NCI-H2029 (cell line): ENCODE results near the gene ZNF334.

Source experiments
- DNase-seq: peaks from one replicate; lab custom pipeline; 2025; lab: John Stamatoyannopoulos, UW

ZNF334 gene

DNA sequence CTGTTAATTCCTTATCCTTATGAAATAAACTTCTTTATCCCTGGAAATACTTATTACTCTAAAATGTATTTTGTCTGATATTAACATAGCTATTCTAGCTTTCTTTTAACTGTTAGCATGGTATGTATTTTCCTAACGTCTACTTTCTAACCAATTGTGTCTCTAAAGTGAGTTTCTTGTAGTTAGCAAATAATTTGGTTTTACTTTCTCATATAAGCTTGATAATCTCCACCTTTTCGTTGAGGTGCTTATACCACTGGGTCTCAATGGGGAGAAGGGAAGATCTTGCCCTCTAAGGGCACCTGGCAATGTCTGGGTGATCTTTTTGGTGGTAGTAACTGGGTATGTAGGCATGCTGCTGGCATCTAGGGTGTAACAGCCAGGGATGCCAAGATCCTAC, 25.7 kb downstream of the ZNF334 start:
- no peak for DNase-seq

DNA sequence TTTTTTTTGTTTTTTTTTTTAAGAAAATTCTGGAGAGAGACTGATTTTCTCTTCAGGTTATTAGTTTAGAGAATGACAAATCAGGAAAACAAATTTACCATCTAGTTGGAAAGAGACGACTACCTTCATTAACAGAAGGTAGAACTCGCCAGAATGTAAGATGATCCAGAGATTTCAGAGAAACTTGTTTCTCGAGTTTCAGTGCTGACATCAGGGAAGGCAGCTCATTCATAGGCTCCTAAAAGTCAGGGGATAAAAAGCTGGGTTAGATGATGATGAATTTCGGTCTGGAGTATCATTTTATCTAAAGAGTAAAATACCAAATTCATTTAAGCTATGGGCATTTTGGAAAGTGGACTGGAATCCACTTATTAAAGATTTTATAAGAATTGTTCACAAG, 27.9 kb downstream of the ZNF334 start:
- DNase-seq, result no peak

DNA sequence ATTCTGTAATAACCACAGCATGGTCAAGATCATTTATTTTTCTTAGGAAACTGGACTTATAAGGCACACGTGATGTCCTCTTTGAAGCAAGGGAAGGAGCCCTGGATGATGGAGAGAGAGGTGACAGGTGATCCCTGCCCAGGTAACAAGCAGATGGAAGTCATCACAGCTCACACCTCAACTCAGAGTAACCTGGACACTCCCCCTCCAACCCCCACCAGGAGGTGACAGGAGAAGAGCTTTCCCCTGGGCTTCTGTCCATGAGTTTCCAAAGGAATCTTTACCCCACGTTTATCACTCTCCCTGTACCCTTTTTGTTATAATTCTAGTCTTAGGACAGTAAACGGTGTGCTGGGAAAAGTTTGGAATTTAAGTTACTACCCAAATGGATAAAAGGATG, 28.4 kb downstream of the ZNF334 start:
- DNase-seq, result no peak

DNA sequence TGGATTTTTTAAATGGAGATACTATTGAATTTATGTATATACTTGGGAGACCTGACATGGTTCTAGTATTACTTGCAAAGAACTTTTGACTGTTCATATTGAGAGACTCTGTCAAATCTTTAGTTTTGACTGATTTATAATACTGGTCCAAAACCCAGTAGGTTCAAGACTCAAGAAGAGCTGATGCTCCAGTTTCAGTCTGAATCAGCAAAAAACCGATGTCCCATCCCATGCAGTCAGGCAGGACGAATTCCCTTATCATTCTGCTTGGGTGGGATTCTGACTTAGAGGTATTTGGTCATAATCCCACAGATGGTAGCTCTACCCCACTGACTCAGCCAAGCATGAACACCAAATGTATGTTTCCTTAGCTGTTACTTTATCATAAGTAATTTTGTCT, 29.5 kb downstream of the ZNF334 start:
- no peak for DNase-seq

DNA sequence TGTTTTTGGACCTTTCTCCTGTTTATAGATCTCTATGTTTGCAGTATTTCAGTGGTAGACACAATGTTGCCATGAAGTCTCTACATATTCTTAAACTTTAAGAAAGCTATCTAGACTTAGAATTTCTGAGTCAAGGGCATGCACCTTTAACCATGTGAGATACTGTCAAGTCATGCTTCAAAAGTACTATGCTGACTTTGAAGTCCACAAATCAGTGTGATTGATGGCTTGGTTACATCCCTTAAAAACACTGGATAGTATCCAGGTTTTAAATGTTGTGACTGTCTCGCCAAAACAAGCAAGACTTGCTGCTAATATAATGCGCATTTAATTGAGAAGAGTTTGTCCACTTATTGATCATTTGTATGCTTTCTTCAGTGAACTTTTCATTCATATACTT, 30.5 kb downstream of the ZNF334 start:
- DNase-seq, result no peak

DNA sequence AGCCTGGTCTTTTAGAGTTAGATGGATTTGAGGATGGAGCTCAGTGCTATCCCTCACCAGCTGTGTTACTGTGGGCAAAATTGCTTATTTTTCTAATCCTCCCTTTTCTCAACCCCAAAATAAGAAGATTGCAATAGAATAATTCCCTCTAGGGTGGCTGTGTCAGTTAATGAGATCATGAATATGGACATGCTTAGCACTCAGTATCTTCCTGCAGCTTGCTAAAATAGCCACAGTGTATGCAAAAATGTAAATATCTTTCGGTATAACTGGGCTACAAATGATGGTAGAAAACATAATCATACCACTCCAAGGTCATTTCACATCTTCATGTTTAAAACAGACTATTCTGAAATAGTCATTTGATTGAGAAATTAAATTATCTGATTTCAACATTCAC, 35.7 kb downstream of the ZNF334 start:
- DNase-seq, result no peak

DNA sequence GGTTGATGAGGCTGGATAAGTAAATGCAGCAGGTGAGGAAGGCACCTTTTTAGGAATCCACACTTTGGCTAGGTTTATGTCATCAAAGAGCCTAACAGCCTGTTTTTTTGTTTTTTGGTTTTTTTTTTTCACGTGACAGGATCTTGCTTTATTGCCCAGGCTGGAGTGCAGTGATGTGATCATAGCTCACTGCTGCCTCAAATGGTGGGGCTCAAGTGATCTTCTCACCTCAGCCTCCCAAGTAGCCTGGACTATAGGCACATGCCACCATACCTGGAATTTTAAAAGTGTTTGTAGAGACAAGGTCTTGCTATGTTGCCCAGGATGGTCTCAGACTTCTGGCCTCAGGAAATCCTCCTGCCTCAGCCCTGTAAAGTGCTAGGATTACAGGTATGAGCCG, 36.1 kb downstream of the ZNF334 start:
- DNase-seq, result no peak

DNA sequence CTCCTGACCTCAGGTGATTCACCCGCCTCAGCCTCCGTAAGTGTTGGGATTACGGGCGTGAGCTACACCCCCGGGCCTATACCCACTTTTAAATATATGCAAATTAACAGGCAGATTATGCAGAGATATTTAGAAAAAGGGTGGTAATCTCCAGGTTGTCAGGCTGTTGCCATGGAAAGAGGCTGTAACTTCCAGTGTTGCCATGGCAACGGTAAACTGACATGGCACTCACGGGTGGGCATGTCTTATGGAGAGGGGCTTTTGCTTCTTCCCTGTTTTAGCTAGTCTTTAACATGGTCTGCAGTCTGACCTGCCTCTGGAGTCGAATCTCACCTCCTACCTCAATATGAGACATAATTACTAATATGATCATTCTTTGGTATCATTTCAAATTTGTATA, 44.9 kb downstream of the ZNF334 start:
- no peak for DNase-seq

DNA sequence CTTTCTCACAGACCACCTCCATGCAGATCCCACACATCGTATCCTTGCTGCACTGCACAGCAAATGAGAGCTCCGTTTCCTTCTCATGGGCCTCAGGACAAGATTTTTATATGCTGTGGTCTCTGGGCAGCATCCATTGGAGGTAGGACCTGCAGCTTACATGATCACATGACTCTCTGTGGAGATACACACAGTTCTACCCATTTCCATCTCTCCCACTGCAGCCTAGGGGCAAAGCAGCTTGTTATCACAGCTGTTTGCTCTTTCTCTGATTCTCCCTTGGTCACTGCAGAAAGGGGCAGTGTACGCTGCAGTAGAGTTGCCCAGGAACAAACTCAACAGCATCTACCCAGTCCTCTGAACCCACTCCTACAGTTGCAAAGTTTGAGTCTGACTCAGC, 48.9 kb downstream of the ZNF334 start:
- no peak for DNase-seq

DNA sequence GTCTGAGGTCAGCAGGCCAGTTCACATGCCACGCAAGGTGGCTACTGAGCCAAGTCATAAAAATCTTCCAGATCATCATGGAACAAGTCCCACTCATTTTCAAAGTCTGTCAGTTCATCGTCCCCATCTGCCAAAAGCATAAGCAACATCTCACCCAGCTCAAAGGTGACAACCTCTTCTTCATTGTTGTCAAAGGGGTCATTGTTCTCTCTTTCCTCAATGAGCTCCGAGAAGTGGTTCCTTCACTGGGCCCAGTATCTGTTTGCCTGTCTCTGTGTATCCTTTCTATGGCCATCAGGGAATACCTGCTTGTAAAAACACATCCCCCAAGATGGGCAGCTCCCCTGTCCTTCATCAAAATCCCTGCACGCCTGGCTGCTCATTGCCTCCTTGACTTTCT, 49.5 kb downstream of the ZNF334 start:
- DNase-seq, result no peak

DNA sequence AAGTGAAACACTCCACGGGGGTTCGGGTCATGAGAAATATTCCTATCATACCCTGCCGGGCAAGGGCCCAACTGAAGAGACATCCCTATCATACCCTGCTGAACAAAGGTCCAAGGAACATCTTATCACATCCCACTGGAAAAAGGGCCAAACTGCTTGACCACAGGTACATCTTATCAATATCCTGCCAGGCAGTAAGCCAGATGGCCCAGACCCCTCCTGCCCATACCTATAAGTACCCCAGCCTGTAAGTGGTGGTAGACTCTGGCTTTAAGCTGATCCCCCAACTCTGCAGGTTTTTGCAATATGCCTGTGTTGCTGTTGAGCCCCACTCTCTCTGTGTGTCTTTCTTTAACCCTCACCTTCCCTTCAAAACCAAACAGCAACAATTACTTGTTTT, 51.6 kb downstream of the ZNF334 start:
- no peak for DNase-seq

DNA sequence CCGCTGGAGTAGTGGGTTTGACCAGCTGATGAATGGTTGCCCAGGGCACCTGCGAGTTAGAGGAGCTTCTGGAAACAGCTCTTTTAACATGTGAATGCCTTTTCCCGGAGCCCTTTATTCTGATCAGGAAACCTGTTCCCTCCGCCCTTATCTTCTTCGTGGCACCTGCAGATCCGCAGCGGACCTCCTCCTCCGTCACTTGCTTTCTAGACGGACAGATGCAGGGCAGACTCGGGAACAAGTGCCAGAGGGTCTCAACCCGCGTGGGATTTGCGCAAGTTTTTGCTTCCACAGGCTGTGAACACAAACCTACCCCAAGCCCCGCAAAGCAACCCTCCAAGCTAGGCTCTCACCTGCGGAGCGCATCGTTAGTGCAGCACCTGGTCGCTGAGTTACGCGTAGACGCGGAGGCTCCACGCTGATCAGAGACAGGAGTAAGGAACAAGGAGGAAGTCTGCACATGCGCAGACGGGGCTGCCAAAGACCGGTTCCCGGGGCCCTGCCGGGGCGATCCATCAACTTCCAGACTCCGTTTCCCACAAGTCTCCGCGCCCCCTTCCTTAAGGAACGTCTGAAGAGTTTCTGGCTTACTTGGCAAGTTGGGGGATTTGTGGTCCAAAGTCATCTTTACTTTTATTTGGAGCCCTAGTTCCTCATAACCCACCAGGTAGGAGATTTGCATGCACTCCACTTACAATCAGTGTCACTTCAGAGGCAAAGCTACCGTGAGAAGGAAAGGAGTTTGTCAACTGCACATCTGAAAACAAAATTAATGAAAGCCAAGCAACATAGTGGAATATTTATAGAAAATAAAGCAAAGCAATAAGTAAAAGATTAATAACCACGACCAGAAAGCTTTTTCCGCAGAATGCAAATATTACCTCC, 54.3 kb downstream of the ZNF334 start:
- DNase-seq, result peak; percentile 68

DNA sequence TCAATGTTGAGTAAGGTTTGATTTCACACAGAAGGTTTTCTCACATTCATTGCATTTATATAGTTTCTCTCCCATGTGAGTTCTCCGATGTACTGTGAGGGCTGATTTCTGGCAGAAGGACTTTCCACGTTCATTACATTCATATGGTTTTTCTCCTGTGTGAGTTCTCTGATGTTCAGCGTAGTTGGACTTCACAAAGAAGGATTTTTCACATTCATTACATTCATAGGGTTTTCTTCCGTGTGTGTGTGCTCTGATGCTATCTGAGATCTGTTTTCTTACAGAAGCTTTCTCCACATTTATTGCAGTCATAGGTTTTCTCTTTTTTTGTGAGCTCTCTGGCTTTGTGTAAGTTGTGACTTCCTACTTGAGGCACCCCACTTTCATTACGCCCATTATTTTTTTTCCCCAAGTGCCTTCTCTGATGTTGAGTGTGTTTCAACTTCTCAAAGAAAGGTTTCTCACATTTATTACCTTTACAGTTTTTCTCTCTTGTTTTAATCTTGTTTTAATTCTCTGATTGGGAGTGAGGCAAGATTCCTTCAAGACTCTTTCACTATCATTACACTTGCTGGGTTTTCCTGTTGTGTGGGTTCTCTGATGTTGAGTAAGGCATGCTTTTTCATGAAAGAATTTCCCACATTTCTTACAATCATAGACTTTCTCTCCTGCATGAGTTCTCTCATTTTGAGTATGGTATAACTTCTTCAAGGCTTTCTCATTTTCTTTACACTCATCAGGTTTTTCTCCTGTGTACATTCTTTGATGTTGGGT, 56.9 kb downstream of the ZNF334 start:
- no peak for DNase-seq

DNA sequence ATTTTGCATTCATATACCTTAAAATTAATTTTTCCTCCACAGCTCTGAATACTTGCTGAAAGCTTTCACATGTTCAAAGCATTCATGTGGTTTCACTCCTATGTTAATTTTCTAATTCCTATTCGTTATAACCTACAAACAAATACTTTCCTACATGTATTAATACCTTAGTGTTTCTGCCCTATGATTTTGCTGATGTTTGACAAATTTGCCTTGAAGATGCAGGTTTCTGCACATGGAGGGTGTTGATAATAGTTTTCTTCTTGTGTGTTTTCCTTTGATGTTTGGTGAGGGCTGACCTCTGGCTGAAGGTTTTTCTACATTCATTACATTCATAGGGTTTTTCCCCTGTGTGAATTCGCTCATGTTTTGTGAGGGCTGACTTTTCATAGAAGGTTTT, 57.6 kb downstream of the ZNF334 start:
- DNase-seq, result no peak
